ENCODE data around the gene WDR59. TPM values are rescaled to one million over a fixed set of nuclear protein-coding genes. Genes with fewer than 3 reads are reported as not detected.

Gene WDR59
- polyA plus RNA-seq, 1 donor (not counting 4 experiments of a cell fraction or from before 2014, with no cell fraction given) = 59.7 TPM

GRCh38 chr16:74871608-74872007, 113.3 kb downstream of the WDR59 start:
- dilution Hi-C loops (cut with MboI; ENCODE audit: extremely low pct_ligation_motif_present, low sequenced_read_pairs) = no loop called here
- H3K27me3 ChIP-seq (ENCODE audit: control insufficient read depth, extremely low read depth, insufficient read depth, low read length) = no peaks in the 10 kb centered on the region
- peaks cover under 1 to 8% of the 10 kb centered on the region in 2 experiments for H3K36me3 ChIP-seq (ENCODE audit: control insufficient read depth in 2 of 2, extremely low read depth in 1 of 2, insufficient read depth in 2 of 2, low read length in 2 of 2)
- H3K4me2 ChIP-seq (ENCODE audit: control insufficient read depth, extremely low read depth, insufficient read depth, low read depth, low read length) = no peak overlapping the region
- no peak for FAIRE-seq
- no peaks in the 10 kb centered on the region for H3K9me1 ChIP-seq (ENCODE audit: control insufficient read depth, extremely low read depth, insufficient read depth, low read length)
- H2AFZ ChIP-seq (ENCODE audit: control insufficient read depth, low read length) = no peak overlapping the region
- no peaks in the 10 kb centered on the region for H3K9me3 ChIP-seq (ENCODE audit: control insufficient read depth, low read depth, low read length)
- no peak overlapping the region for H3K27ac ChIP-seq (ENCODE audit: control insufficient read depth, insufficient read depth, low read length)
- H3K79me2 ChIP-seq (ENCODE audit: control insufficient read depth, insufficient read depth, low read length) = no peaks in the 10 kb centered on the region
- H3K4me3 ChIP-seq (ENCODE audit: control insufficient read depth in 2 of 3, extremely low read depth in 1 of 3, insufficient read depth in 2 of 3, low read depth in 1 of 3, low read length in 3 of 3) = no peak overlapping the region
- H3K9ac ChIP-seq (ENCODE audit: control insufficient read depth, extremely low read depth, insufficient read depth, low read length) = no peak overlapping the region
- peaks cover 3% of the 10 kb centered on the region for H4K20me1 ChIP-seq (ENCODE audit: control insufficient read depth, extremely low read depth, insufficient read depth, low read length)
- DNase-seq (ENCODE audit: low read depth, low spot score) = no peak
- TF ChIP-seq EZH2 (IDR thresholded peaks at IDR 0.05; ENCODE audit: low read length) = no peak
- no peak for TF ChIP-seq CTCF (optimal IDR thresholded peaks at IDR 0.05 in 1 of 3, IDR thresholded peaks at IDR 0.05 in 1 of 3, conservative IDR thresholded peaks at IDR 0.05 in 1 of 3; ENCODE audit: extremely low read depth in 1 of 3, insufficient read depth in 2 of 3, low read length in 3 of 3)
- peaks cover 23% of the 10 kb centered on the region for H3K4me1 ChIP-seq (ENCODE audit: control insufficient read depth, extremely low read depth, insufficient read depth, low read length)

GRCh38 chr16:74868501-74868900, 116.4 kb downstream of the WDR59 start:
- H4K20me1 ChIP-seq (ENCODE audit: control insufficient read depth, extremely low read depth, insufficient read depth, low read length) = no peaks in the 10 kb centered on the region
- no peaks in the 10 kb centered on the region for H3K36me3 ChIP-seq (ENCODE audit: control insufficient read depth in 2 of 2, extremely low read depth in 1 of 2, insufficient read depth in 2 of 2, low read length in 2 of 2)
- no peak for TF ChIP-seq CTCF (optimal IDR thresholded peaks at IDR 0.05 in 1 of 3, IDR thresholded peaks at IDR 0.05 in 1 of 3, conservative IDR thresholded peaks at IDR 0.05 in 1 of 3; ENCODE audit: extremely low read depth in 1 of 3, insufficient read depth in 2 of 3, low read length in 3 of 3)
- no peak for TF ChIP-seq EZH2 (IDR thresholded peaks at IDR 0.05; ENCODE audit: low read length)
- peak overlapping the region; percentile 1 for H3K27ac ChIP-seq (ENCODE audit: control insufficient read depth, insufficient read depth, low read length)
- peaks cover 18% of the 10 kb centered on the region for H3K4me1 ChIP-seq (ENCODE audit: control insufficient read depth, extremely low read depth, insufficient read depth, low read length)
- H3K9ac ChIP-seq (ENCODE audit: control insufficient read depth, extremely low read depth, insufficient read depth, low read length) = no peak overlapping the region
- no peak for DNase-seq (ENCODE audit: low read depth, low spot score)
- FAIRE-seq = no peak
- H3K79me2 ChIP-seq (ENCODE audit: control insufficient read depth, insufficient read depth, low read length) = no peaks in the 10 kb centered on the region
- H3K4me2 ChIP-seq (ENCODE audit: control insufficient read depth, extremely low read depth, insufficient read depth, low read depth, low read length) = peak overlapping the region; percentile 24
- dilution Hi-C loops (cut with MboI; ENCODE audit: extremely low pct_ligation_motif_present, low sequenced_read_pairs) = no loop called here
- no peaks in the 10 kb centered on the region for H3K27me3 ChIP-seq (ENCODE audit: control insufficient read depth, extremely low read depth, insufficient read depth, low read length)
- H3K9me3 ChIP-seq (ENCODE audit: control insufficient read depth, low read depth, low read length) = no peaks in the 10 kb centered on the region
- no peak overlapping the region for H3K4me3 ChIP-seq (ENCODE audit: control insufficient read depth in 2 of 3, extremely low read depth in 1 of 3, insufficient read depth in 2 of 3, low read depth in 1 of 3, low read length in 3 of 3)
- H3K9me1 ChIP-seq (ENCODE audit: control insufficient read depth, extremely low read depth, insufficient read depth, low read length) = no peaks in the 10 kb centered on the region
- H2AFZ ChIP-seq (ENCODE audit: control insufficient read depth, low read length) = no peak overlapping the region

Measured in keratinocyte (primary cell).